Upper lobe of left lung (tissue), 4 donors: ENCODE results near the gene RFESD.

ENCODE experiments used
- POLR2A ChIP-seq, 4 donors: fragments of 450-650 bp; IDR thresholded peaks; one replicate each; pipeline ENCODE4 v1.5.1; 2016 to 2017; ENCODE audit warnings: antibody characterized with exemption in 4 of 4, mild to moderate bottlenecking in 2 of 4
- POLR2AphosphoS5 ChIP-seq, 2 donors: sonication (generic); formaldehyde crosslinking; IDR thresholded peaks; one replicate each; pipeline ENCODE4 v1.5.1; 2017; ENCODE audit warnings: antibody characterized with exemption in 2 of 2
- TF ChIP-seq, protein P1 (sequence below), 6 experiments: fragments of 450-650 bp in 4 of 6; fragments of 200-600 bp in 2 of 6; sonication (generic) in 2 of 6; IDR thresholded peaks; one replicate each; pipeline ENCODE4 v1.5.1; 2016 to 2019; ENCODE audit warnings: antibody characterized with exemption in 6 of 6

- no peak for TF ChIP-seq POLR2AphosphoS5 (IDR thresholded peaks at IDR 0.05)
- TF ChIP-seq, protein P1, sequence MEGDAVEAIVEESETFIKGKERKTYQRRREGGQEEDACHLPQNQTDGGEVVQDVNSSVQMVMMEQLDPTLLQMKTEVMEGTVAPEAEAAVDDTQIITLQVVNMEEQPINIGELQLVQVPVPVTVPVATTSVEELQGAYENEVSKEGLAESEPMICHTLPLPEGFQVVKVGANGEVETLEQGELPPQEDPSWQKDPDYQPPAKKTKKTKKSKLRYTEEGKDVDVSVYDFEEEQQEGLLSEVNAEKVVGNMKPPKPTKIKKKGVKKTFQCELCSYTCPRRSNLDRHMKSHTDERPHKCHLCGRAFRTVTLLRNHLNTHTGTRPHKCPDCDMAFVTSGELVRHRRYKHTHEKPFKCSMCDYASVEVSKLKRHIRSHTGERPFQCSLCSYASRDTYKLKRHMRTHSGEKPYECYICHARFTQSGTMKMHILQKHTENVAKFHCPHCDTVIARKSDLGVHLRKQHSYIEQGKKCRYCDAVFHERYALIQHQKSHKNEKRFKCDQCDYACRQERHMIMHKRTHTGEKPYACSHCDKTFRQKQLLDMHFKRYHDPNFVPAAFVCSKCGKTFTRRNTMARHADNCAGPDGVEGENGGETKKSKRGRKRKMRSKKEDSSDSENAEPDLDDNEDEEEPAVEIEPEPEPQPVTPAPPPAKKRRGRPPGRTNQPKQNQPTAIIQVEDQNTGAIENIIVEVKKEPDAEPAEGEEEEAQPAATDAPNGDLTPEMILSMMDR (IDR thresholded peaks at IDR 0.05) = no peak
- no peak for TF ChIP-seq POLR2A (IDR thresholded peaks at IDR 0.05)
These were observed 3.5 kb downstream of the RFESD start for GRCh38 chr5:95649842-95650620.
